H9 (cell line): ENCODE measurements around the gene SEMA3D. TPM values are rescaled to one million over a fixed set of nuclear protein-coding genes. Genes with fewer than 3 reads are reported as not detected.

Experiments used
- DNase-seq: peaks from one replicate; pipeline ENCODE4 v3.0.0-alpha.2; 2017
- H2AFZ ChIP-seq: one replicate; pipeline ENCODE4 v1.6.1; 2013; ENCODE audit warnings: mild to moderate bottlenecking, low read length, control low read depth, moderate library complexity
- H2AK5ac ChIP-seq: 2 replicates; pipeline ENCODE4 v1.6.1; 2013; ENCODE audit warnings: low read length, control low read depth, mixed read lengths; ENCODE audit not compliant: insufficient read length
- H2BK120ac ChIP-seq: one replicate; pipeline ENCODE4 v1.6.1; 2013; ENCODE audit warnings: low read depth, mild to moderate bottlenecking, low read length, control low read depth, inconsistent platforms; ENCODE audit not compliant: poor library complexity, severe bottlenecking
- H2BK12ac ChIP-seq: 2 replicates; pipeline ENCODE4 v1.6.1; 2013; ENCODE audit warnings: low read length, control low read depth, mixed read lengths, low read depth; ENCODE audit not compliant: insufficient read length
- H2BK15ac ChIP-seq: 2 replicates; pipeline ENCODE4 v1.6.1; 2013; ENCODE audit warnings: low read depth, low read length, control low read depth
- H2BK20ac ChIP-seq: one replicate; pipeline ENCODE4 v1.6.1; 2013; ENCODE audit warnings: low read depth, mild to moderate bottlenecking, low read length, control low read depth, inconsistent platforms; ENCODE audit not compliant: poor library complexity, severe bottlenecking
- H2BK5ac ChIP-seq: 2 replicates; pipeline ENCODE4 v1.6.1; 2013; ENCODE audit warnings: low read length, control low read depth, mixed read lengths; ENCODE audit not compliant: insufficient read length
- H3K14ac ChIP-seq: 2 replicates; pipeline ENCODE4 v1.6.1; 2013; ENCODE audit warnings: low read length, control low read depth; ENCODE audit not compliant: insufficient read depth
- H3K18ac ChIP-seq: 2 replicates; pipeline ENCODE4 v1.6.1; 2013; ENCODE audit warnings: low read depth, mild to moderate bottlenecking, mixed read lengths, low read length, control low read depth; ENCODE audit not compliant: insufficient read length
- H3K23ac ChIP-seq: 2 replicates; pipeline ENCODE4 v1.6.1; 2013; ENCODE audit warnings: low read length, control low read depth, mixed read lengths, low read depth; ENCODE audit not compliant: insufficient read length
- H3K23me2 ChIP-seq: 2 replicates; pipeline ENCODE4 v1.6.1; 2013; ENCODE audit warnings: low read depth, mild to moderate bottlenecking, mixed read lengths, low read length, control low read depth; ENCODE audit not compliant: insufficient read length, poor library complexity, severe bottlenecking
- H3K27ac ChIP-seq: 2 replicates; pipeline ENCODE4 v1.5.1; 2013; ENCODE audit warnings: low read length, control low read depth, mixed read lengths, low read depth; ENCODE audit not compliant: insufficient read length
- H3K27me3 ChIP-seq: 2 replicates; pipeline ENCODE4 v1.6.1; 2013; ENCODE audit warnings: low read length, control low read depth, inconsistent platforms; ENCODE audit not compliant: insufficient read depth
- H3K4ac ChIP-seq: 2 replicates; pipeline ENCODE4 v1.6.1; 2013; ENCODE audit warnings: low read depth, mild to moderate bottlenecking, control low read depth, inconsistent platforms, low read length, moderate library complexity
- H3K4me1 ChIP-seq: 2 replicates; pipeline ENCODE4 v1.6.1; 2013; ENCODE audit warnings: low read length, control low read depth, inconsistent platforms; ENCODE audit not compliant: insufficient read depth
- H3K4me2 ChIP-seq: 2 replicates; pipeline ENCODE4 v1.6.1; 2013; ENCODE audit warnings: low read length, control low read depth, mixed read lengths; ENCODE audit not compliant: insufficient read length, insufficient read depth
- H3K56ac ChIP-seq: 2 replicates; pipeline ENCODE4 v1.6.1; 2013; ENCODE audit warnings: low read depth, mild to moderate bottlenecking, mixed read lengths, low read length, control low read depth; ENCODE audit not compliant: insufficient read length
- H3K79me1 ChIP-seq: 2 replicates; pipeline ENCODE4 v1.6.1; 2013; ENCODE audit warnings: low read depth, mild to moderate bottlenecking, moderate library complexity, low read length, control low read depth, inconsistent platforms; ENCODE audit not compliant: insufficient read depth, poor library complexity, severe bottlenecking
- H3K79me2 ChIP-seq: 2 replicates; pipeline ENCODE4 v1.6.1; 2013; ENCODE audit warnings: low read length, control low read depth, inconsistent platforms; ENCODE audit not compliant: insufficient read depth
- H3K9ac ChIP-seq: 2 replicates; pipeline ENCODE4 v1.6.1; 2013; ENCODE audit warnings: low read length, control low read depth, mixed read lengths; ENCODE audit not compliant: insufficient read length; ENCODE audit errors: extremely low read depth
- H3K9me3 ChIP-seq: one replicate; pipeline ENCODE4 v1.6.1; 2013; ENCODE audit warnings: low read depth, low read length, inconsistent platforms; ENCODE audit not compliant: control insufficient read depth
- H3T11ph ChIP-seq: one replicate; pipeline ENCODE4 v1.6.1; 2013; ENCODE audit warnings: mild to moderate bottlenecking, low read length, control low read depth, inconsistent platforms
- H4K20me1 ChIP-seq: one replicate; pipeline ENCODE4 v1.6.1; 2013; ENCODE audit not compliant: control insufficient read depth, insufficient read length, insufficient read depth
- H4K5ac ChIP-seq: 2 replicates; pipeline ENCODE4 v1.6.1; 2013; ENCODE audit warnings: low read depth, mild to moderate bottlenecking, mixed read lengths, low read length, control low read depth; ENCODE audit not compliant: insufficient read length
- H4K8ac ChIP-seq: replicated peaks from 2 replicates; pipeline ENCODE4 v1.6.1; 2013; ENCODE audit warnings: low read length, control low read depth, mixed read lengths, low read depth; ENCODE audit not compliant: insufficient read length
- H4K91ac ChIP-seq: 2 replicates; pipeline ENCODE4 v1.6.1; 2013; ENCODE audit warnings: low read depth, mild to moderate bottlenecking, moderate library complexity, mixed read lengths, low read length, control low read depth; ENCODE audit not compliant: insufficient read length
- H3K27ac Mint-ChIP-seq, 3 experiments: 2 replicates in 2 of 3; 3 replicates in 1 of 3; pipeline ENCODE4 v1.8.0; 2020 to 2021; ENCODE audit warnings: mixed read lengths in 3 of 3, mild to moderate bottlenecking in 1 of 3, moderate library complexity in 1 of 3
- H3K27me3 Mint-ChIP-seq: 2 replicates; pipeline ENCODE4 v1.8.0; 2021; ENCODE audit warnings: low read depth, mild to moderate bottlenecking, moderate library complexity, mixed read lengths
- H3K36me3 Mint-ChIP-seq, 3 experiments: 2 replicates in 2 of 3; 3 replicates in 1 of 3; pipeline ENCODE4 v1.8.0; 2020 to 2021; ENCODE audit warnings: low read depth in 3 of 3, mixed read lengths in 3 of 3; ENCODE audit not compliant: insufficient read depth in 1 of 3
- H3K4me1 Mint-ChIP-seq, 2 experiments: 2 replicates each; pipeline ENCODE4 v1.8.0; 2020; ENCODE audit warnings: mixed read lengths in 2 of 2
- H3K4me3 Mint-ChIP-seq, 2 experiments: 2 replicates in 1 of 2; 3 replicates in 1 of 2; pipeline ENCODE4 v1.8.0; 2020 to 2021; ENCODE audit warnings: mild to moderate bottlenecking in 2 of 2, mixed read lengths in 2 of 2, moderate library complexity in 1 of 2
- H3K9me3 Mint-ChIP-seq, 2 experiments: 2 replicates in 1 of 2; 3 replicates in 1 of 2; pipeline ENCODE4 v1.8.0; 2020; ENCODE audit warnings: mild to moderate bottlenecking in 2 of 2, mixed read lengths in 2 of 2, moderate library complexity in 1 of 2
- CTCF ChIP-seq: fragments of 200-600 bp; sonication (generic); conservative IDR thresholded peaks from 3 replicates; pipeline ENCODE4 v1.8.0; 2021; ENCODE audit warnings: antibody characterized with exemption, mild to moderate bottlenecking
- WGBS: extraction: QIAGEN DNeasy Blood & Tissue Kit; methylation state at CpG from one replicate; pipeline ENCODE4 v1.1.7; 2013; ENCODE audit warnings: missing lambda C conversion rate, low lambda C conversion rate, mixed read lengths; ENCODE audit not compliant: insufficient read length; ENCODE audit errors: extremely low coverage; 5-methylcytosine and 5-hydroxymethylcytosine counted together
- total RNA-seq: library from RNA; stranded (reverse); gene quantifications from 2 replicates; pipeline ENCODE4 v1.2.1, GENCODE V29; 2021

Gene SEMA3D
- total RNA-seq, 1 experiment from 2014 or later = 5.4 TPM

- Mint-ChIP-seq H3K4me3 (no peak overlapping the region), H3K36me3 (no peaks in the 10 kb centered on the region), H3K27ac (no peak overlapping the region), H3K27me3 (no peaks in the 10 kb centered on the region), H3K9me3 (no peaks in the 10 kb centered on the region), H3K4me1 (no peaks in the 10 kb centered on the region)
- H3K9me3 ChIP-seq = no peaks in the 10 kb centered on the region
- no peak overlapping the region for H2BK12ac ChIP-seq
- H2BK15ac ChIP-seq = no peak overlapping the region
- no peak for DNase-seq
- no peak overlapping the region for H3K18ac ChIP-seq
- no peaks in the 10 kb centered on the region for H3K23me2 ChIP-seq
- no peaks in the 10 kb centered on the region for H3K79me1 ChIP-seq
- no peak overlapping the region for H3K23ac ChIP-seq
- H3K4ac ChIP-seq = no peak overlapping the region
- H3K27ac ChIP-seq = no peak overlapping the region
- H3K9ac ChIP-seq = no peak overlapping the region
- H2AFZ ChIP-seq = no peak overlapping the region
- H3T11ph ChIP-seq = no peak overlapping the region
- no peaks in the 10 kb centered on the region for H3K79me2 ChIP-seq
- H3K56ac ChIP-seq = no peak overlapping the region
- WGBS = no CpG with 5 or more reads among the region's 2 CpGs
- no peak overlapping the region for H4K5ac ChIP-seq
- no peak overlapping the region for H3K4me2 ChIP-seq
- no peak overlapping the region for H2AK5ac ChIP-seq
- no peak overlapping the region for H3K14ac ChIP-seq
- H4K8ac ChIP-seq = no peak overlapping the region
- H4K91ac ChIP-seq = no peak overlapping the region
- no peak overlapping the region for H2BK20ac ChIP-seq
- H2BK5ac ChIP-seq = no peak overlapping the region
- no peaks in the 10 kb centered on the region for H3K27me3 ChIP-seq
- TF ChIP-seq CTCF = no peak
- no peaks in the 10 kb centered on the region for H4K20me1 ChIP-seq
- no peaks in the 10 kb centered on the region for H3K4me1 ChIP-seq
- no peak overlapping the region for H2BK120ac ChIP-seq
These were observed 33.2 kb upstream of the SEMA3D start for GRCh38 chr7:85220023-85220422.
